ENCODE data around the gene KLHDC8B. TPM values are rescaled to one million over a fixed set of nuclear protein-coding genes. Genes with fewer than 3 reads are reported as not detected.
A peak's percentile ranks its signal among the peaks of the same experiment; 100 is the strongest.

The KLHDC8B gene
- total and polyA plus RNA-seq, 8 donors, result 5.5 to 19.1 (median 10.7) TPM

DNA sequence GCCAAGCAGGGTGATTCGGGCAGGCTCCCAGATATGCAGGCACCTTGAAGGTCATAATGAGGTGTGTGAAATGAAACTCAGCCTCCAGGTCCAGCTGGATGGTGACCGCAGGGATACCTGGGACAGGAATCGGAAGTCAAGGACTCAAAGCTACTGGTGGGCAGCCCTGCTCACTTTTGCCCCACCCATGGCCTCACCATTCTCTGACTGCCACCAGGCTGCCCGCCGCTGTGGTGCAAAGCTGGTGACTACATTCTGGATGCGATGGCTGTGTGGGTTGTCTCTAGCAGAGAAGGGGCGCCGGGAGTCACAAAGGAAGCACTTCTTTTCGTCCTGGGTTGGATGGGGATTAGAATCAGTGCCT lies 39.3 kb upstream of the KLHDC8B start:
- ATAC-seq (no peak), FAIRE-seq (no peak), DNase-seq (no peak)
- no peaks in the 10 kb centered on the region for H3K9me3 ChIP-seq
- H3K27me3 ChIP-seq, result no peaks in the 10 kb centered on the region
- TF ChIP-seq, protein P1, sequence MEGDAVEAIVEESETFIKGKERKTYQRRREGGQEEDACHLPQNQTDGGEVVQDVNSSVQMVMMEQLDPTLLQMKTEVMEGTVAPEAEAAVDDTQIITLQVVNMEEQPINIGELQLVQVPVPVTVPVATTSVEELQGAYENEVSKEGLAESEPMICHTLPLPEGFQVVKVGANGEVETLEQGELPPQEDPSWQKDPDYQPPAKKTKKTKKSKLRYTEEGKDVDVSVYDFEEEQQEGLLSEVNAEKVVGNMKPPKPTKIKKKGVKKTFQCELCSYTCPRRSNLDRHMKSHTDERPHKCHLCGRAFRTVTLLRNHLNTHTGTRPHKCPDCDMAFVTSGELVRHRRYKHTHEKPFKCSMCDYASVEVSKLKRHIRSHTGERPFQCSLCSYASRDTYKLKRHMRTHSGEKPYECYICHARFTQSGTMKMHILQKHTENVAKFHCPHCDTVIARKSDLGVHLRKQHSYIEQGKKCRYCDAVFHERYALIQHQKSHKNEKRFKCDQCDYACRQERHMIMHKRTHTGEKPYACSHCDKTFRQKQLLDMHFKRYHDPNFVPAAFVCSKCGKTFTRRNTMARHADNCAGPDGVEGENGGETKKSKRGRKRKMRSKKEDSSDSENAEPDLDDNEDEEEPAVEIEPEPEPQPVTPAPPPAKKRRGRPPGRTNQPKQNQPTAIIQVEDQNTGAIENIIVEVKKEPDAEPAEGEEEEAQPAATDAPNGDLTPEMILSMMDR (IDR thresholded peaks at IDR 0.05), result no peak
- WGBS, 2 donors, result 23 to 25% methylated on average over 9 of the region's 9 CpGs
- peak overlapping the region; percentile 25 to 60 (median 46) for H3K4me3 ChIP-seq
- H3K36me3 ChIP-seq, result no peaks in the 10 kb centered on the region
- intact Hi-C loops (cut with DNase I), result no loop called here
- H3K4me1 ChIP-seq, result peaks cover 0 to 9% (median 7%) of the 10 kb centered on the region in 3 donors
- peak overlapping the region; percentile 40 to 74 (median 70) for H3K27ac ChIP-seq

GRCh38 chr3:49132437-49133225 lies 38.8 kb upstream of the KLHDC8B start, which contains the start of gene LAMB2:
Gene LAMB2 (minus strand): TSS chr3:49133050. CDS start chr3:49132867, 183 bp downstream.
- FAIRE-seq, result no peak
- intact Hi-C loops (cut with DNase I), result no loop called here
- TF ChIP-seq, protein P1 (IDR thresholded peaks at IDR 0.05), result no peak
- Histone ChIP-seq H3K4me3 (peak within 1 kb of the TSS; percentile 25 to 60 (median 46)), H3K36me3 (no peaks in the 10 kb centered on the region), H3K27ac (peak within 1 kb of the TSS; percentile 40 to 74 (median 70)), H3K9me3 (no peaks in the 10 kb centered on the region), H3K27me3 (no peaks in the 10 kb centered on the region), H3K4me1 (peaks cover 0 to 9% (median 7%) of the 10 kb centered on the region in 3 donors)
- peak; percentile 88 to 94 (median 90) for ATAC-seq
- WGBS, 2 donors, result 3 to 4% methylated on average over 27 to 28 of the region's 28 CpGs
- DNase-seq, result peak in 5 of 6 donors; percentile 63 to 82 (median 71)

GRCh38 chr3:49133226-49133951 lies 38.0 kb upstream of the KLHDC8B start:
- Histone ChIP-seq H3K4me3 (peak overlapping the region; percentile 25 to 60 (median 46)), H3K27ac (peak overlapping the region; percentile 40 to 74 (median 70)), H3K9me3 (no peaks in the 10 kb centered on the region), H3K27me3 (no peaks in the 10 kb centered on the region), H3K4me1 (peaks cover 0 to 9% (median 7%) of the 10 kb centered on the region in 3 donors), H3K36me3 (no peaks in the 10 kb centered on the region)
- WGBS, 2 donors, result 1 to 2% methylated on average over 24 to 30 of the region's 30 CpGs
- DNase-seq, result peak; percentile 78 to 91 (median 84)
- ATAC-seq, result peak; percentile 91 to 96 (median 92)
- FAIRE-seq, result no peak
- TF ChIP-seq, protein P1 (IDR thresholded peaks at IDR 0.05), result no peak
- intact Hi-C loops (cut with DNase I), result no loop called here

DNA sequence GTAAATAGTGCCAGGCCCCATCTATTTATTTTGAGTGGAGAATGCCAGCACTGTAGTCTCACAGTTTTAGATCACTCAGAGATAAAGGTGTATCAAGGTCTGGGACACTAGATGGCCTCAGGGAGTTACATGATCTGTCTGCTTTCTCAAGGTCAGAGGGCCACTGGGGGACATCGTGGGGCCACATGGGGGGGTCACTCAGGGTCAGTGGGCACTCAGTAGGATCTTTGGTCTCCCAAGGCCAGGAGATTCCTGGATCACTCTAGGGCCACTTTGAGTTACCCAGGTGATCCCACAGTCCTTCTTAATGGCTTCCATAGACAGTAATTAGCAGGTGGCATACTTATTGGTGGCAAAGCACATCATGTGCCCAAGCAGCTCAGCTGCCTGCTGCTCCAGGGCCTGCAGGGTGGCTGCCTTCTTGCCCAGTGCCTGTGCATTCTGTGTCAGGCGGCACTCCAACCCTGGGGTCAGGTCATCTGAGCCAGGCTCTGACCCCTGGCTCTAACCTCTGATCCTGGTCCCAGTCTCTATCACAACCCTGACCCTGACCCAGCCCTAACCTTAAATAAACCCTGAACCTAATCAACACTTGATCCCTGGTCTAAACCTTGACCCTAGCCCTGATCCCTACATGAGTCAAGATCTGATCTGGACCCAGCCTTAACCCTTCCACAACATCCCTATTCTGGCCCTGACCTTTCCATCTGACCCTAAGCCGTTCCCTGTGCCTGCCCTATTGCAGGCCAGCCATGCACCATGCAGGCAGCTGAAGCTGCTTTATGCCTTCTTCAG lies 36.7 kb upstream of the KLHDC8B start:
- intact Hi-C loops (cut with DNase I), result no loop called here

More for the DNA sequence above, 36.7 kb upstream of the KLHDC8B start:
- no peaks in the 10 kb centered on the region for H3K36me3 ChIP-seq
- 51% methylated on average over 3 of the region's 3 CpGs for WGBS, 2 donors
- no peak overlapping the region for H3K27ac ChIP-seq
- ATAC-seq, result no peak
- H3K4me1 ChIP-seq, result peaks cover 0 to 9% (median 7%) of the 10 kb centered on the region in 3 donors
- H3K27me3 ChIP-seq, result no peaks in the 10 kb centered on the region
- no peak overlapping the region for H3K4me3 ChIP-seq
- no peaks in the 10 kb centered on the region for H3K9me3 ChIP-seq
- TF ChIP-seq, protein P1 (IDR thresholded peaks at IDR 0.05), result no peak
- no peak for DNase-seq
- no peak for FAIRE-seq

Measured in pancreas (tissue), 10 donors.